Measurements from ENCODE around the gene RAB3B.

Gene RAB3B

DNA sequence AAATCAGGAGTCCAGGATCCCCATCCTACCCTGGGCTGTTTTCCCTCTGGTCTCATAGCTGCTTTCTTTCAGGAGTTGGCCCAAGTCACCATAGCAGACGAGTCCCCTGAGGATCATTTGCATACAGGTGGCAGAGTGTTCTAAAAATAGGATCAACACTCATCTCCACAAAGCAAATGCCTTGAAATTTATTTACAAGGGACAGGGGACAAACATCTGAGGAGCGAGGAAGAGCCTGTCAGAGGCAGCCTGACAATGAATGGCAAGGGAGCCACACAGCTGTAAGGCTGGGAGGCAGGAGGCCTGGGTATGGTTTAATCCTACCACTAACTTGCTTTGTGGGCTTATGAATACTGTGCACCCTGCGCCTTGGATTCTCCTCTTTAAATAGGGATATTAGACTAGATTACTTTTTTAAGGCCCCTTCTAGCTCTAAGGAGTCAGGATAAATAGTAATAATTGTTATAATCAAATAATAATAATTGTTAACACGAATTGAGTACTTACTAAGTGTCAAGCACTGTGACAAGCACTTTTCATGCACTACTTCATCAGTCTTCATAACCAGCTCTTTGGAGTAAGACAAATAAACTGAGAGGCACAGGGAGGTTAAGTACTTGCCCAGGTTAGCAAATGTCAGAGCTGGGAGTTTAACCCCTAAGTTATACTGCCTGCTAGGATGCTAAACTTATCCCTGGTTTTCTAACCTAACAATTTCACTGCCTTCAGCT lies 34.5 kb downstream of the RAB3B start:
- DNase-seq: no peak

DNA sequence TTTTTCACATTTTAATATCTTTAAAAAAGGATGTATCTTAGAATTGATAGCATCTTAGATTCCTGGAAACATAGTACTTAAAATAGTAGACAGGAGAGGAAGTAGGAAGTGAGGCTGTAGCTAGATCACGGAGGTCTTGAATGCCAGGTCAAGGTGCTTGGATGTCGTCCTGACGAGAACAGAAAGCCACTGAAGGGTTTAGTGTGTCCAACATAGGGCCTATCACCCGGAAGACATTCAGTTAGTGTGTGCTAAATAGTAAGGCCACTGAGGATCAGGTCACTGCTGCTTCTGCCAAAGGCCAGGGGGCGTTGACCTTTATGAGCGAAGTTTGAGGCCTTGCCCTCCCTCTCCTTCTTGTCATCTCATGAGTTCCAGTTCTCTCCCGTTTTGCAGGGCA lies 35.7 kb downstream of the RAB3B start:
- DNase-seq: no peak

DNA sequence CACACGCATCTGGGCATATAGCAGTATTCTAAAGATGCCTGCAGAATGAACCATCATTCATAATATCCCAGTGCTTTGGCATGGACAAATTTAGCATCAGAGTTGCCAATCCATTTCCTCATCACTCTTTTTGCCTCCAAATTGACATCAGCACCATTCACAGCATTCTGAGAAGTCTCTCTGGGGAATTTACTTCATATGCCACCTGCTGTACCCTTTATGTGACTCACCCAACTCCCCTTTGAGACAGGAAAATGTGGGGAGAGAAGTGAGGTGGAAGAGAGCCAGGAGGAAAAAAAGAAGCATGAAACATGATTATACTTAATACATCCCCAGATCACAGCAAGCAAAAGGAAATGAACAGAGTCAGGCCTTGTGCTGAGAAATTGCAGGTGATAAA lies 37.4 kb downstream of the RAB3B start:
- no peak for DNase-seq

DNA sequence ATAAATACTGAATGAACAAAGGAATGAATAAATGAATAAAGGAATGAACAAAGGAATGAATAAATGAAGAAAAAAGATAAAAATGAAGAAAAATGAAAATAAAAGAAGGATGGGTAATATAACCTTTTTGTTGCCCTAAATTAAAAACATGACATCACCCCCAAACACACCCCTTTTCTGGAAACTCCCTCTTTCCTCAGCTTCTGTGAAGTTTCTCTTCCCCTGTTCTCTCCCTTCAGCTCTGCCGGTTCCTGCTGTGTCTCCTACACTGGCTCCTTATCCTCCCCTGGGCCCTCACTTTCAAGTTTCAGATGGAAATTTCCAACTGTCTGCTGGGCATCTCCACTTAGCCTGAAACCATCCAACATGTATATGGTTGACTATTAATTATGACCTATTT lies 37.9 kb downstream of the RAB3B start:
- no peak for DNase-seq

DNA sequence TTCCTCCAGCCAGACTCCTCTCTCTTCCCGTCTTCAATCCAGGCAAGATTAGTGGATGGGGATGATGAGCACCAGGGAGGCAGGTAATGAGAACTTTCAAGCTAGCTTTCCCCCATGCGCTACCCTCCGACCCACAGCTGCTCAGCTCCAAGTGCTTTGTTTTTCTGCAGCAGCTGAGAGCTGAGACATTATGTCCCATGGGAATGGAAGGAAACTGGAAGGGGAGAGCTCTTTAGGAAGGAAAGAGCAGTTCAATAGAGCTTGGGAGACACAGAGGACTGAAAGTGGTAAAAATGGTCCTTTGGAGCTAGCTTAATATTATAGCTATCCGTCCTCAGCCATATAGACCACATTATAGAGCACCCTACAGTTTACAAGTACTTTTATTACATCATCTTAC lies 39.8 kb downstream of the RAB3B start:
- DNase-seq: no peak

DNA sequence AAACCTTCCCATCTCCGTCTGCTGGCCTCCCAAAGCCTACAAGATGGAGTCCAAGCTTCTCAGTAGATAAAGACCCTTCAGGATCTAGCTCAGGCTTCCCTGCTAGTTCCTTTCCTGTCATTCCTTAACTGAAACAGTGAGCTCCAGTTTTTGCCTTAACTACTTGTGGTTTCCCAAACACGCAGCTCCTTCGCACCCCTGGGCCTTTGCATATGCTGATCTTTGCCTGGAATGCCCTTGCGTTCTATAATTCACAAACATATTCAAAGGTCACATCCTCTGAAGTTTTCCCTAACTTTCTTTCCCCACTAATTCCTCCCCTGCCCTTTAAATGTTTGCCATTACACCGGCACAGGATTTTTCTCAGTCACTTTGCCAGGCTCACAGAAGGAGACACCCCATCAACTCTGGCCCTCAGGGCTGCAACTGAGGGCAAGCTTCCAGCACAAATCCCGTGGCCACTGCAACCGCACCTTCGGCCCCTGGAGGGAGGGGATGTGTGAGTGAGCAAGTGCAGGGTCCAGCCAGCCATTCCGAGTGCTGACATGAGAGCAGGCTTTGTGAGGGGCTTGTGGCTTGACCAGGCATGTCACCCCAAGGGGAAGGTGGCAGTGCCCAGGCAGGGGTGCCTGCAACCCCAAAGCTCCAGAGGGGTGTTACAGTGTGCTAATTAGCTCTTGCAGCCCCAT lies 41.3 kb downstream of the RAB3B start:
- DNase-seq: no peak

DNA sequence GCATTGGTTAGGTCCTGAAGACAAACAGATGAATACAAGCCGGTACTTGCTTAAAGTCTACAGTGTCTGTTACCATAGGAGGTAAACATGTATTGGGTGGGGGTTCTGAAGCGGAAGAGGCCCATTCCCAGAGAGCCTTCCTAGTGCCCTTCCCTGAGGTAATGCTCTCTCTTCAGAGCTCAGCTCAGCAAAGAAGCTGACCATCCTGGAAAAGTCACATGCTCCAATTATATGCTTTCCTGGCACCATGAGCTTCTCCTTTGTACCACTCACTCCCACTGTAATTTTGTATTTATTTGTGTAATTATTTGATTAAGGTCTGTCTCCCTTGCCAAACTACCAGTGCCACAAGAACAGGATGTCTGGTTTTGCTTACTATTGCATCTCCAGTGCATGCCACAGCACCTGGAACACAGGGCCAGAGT lies 42.0 kb downstream of the RAB3B start:
- no peak for DNase-seq

DNA sequence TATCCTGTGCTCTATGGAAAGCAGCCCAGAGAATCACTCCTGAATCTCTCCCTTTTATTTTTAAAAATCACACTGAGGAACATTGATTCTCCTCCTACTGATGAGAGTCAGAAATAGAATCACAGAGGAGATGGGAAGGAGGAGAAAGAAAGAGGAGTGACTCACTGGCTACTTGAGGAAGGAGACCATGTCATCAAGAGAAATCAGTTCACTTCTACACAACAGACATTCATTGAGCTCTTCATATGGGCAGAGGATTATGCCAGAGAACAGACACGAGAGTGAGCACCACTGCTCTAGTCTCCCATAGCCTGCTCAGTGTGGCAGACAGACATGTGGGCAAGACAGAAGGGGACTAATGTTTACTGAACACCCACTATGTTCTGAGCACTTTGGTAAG lies 44.2 kb downstream of the RAB3B start:
- no peak for DNase-seq

DNA sequence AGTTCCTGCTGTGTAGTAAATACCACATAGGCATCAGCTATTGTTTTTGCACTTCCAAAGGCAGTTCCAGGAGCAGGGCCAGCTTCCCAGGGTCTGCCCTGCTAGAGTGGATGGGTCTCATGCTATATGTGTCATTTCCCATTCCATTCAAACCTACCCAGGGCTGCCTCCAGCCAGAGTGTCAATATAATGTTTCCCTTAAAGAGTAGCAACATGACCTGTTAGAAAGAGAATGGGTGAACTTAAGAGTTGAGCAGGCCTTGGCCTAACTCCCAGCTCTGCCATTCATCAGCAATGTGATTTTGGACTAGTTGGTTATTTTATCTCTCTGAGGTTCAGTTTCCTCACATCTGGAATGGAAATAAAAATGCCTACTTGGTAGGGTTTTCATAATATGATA lies 44.9 kb downstream of the RAB3B start:
- no peak for DNase-seq

DNA sequence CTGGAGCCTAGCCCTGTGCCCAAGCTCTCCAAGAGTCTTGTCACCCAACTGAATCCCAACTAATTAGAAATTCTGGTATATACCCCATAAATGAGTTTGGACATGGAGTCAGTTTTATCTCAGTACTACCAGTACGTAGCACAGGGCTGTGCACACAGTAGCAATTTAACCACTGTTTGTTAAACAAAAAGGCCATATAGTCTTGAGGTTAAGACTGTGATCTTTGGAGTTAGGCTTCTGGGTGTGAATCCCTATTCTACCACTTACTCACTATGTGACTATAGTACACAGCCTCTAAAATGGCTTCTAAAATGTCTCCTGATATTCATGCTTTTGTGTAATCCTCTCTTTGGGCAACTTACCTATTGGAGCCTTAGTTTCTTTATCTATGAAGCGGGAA lies 48.2 kb downstream of the RAB3B start:
- DNase-seq: no peak

DNA sequence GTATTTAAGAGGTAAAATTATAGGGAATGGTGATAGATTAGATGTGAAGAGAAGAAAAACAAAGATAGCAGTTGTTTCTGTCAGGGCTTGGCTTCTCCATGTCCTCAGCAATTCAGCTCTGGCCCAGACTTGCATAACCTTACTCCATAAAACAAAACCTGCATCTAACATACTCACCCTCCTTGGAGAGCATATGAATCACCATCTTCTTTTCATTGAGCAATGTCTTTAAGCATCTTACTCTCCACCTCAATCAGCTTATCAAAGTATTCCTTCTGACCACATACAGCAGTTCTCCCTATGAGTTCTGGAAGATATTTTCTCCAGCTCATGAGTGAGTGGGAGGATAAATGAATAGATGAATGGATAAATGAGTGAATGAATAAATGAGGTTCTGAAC lies 49.0 kb downstream of the RAB3B start:
- no peak for DNase-seq

DNA sequence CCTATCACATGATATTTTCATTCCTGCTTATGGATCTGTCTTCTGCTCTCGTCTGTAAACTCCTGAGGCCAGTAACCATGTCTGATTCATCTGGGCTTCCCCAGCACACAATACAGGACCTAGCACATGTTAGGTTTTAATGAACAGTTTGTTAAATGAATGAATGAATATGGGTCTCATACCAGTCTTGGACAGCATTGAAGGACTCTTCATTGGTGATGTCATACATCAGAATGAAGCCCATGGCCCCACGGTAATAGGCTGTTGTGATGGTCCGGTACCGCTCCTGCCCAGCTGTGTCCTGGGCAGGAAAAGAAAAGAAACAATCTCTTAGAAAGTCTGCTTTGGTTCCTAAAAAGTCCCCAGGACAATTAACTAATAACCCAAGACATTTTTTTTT lies 53.4 kb downstream of the RAB3B start:
- no peak for DNase-seq

DNA sequence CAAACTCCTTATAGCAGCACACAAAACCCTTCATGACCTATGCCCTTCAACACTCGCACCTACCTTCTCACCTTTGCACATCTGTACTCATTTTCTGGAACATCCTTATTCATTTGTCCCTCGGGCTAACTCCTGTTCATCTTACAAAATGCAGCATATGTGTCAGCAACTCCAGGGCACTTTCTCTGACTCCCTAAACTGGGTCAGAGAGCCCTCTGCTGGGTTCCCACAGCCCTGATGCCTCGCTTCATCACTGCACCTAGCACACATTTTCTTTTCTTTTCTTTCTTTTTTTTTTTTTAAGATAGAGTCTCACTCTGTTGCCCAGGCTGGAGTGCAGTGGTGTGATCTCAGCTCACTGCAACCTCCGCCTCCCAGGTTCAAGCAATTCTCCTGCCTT lies 54.0 kb downstream of the RAB3B start:
- DNase-seq: no peak

DNA sequence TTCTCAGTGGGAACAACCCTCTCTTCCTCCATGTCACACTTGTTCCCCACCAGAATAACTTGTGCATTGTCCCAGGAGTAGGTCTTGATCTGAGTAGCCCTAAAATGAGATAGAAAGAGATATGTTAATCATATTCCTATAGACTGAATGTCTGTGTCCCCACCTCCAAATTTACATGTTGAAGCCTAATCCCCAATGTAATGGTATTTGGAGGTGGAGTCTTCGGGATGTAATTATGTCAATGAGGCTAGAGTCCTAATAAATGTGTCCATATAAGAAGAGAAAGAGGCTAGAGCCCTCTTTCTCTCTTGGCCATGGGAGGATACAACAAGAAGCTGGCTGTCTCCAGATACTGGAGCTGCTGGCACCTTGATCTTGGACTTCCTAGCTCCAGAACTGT lies 57.2 kb downstream of the RAB3B start:
- no peak for DNase-seq

DNA sequence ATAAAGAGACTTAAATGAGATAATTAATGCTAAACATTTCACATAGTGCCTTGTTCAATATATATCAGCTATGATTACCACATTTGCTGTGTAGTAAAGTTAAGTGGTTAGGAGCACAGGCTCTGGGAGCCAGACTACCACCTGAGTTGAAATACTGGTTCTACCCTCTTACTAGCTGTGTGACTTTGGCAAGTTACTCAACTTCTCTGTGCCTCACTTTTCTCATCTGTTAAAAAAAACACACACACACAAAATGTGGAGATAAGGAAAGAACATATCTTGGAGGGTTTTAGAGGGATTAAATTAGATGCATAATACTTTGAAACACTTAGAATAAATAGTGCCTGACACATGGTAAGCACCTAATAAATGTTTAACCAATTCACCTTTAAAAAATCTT lies 60.2 kb downstream of the RAB3B start:
- no peak for DNase-seq

DNA sequence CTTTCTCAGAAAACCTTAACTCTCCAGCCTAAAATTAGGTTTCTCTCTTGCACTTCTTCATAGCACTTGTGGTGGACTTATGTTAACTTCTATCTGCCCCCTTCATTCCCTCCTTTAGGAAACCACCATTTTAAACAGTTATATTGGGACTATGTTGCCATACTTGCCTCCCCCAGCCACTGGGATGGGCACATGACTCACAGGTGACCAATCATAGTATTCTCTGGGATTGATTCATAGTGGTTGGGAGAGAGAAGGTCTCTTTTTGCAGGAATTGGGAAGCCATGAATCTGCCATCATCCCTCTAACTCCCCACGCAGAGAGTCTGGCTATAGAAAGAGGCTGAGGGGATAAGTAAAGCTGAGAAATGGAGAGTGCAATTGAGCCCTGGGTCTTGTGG lies 61.6 kb downstream of the RAB3B start:
- no peak for DNase-seq

DNA sequence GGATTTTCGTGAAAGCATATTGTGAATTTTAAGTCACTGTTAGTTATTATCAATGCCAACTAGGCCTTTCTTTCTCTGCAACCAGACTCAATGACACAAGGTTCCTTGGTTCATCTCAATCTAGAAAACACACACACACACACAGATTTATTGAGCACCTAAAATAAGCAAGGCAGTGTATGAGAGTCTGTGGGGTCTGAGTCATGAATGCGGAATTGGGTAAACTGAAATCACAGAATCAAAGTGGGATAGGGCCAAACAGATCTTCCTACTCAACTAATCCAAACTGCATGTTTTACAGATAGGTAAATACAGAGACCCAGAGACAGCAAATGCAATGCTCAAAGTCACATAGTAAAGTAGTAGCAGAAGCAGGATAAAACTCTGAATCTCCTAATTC lies 63.5 kb downstream of the RAB3B start:
- no peak for DNase-seq

DNA sequence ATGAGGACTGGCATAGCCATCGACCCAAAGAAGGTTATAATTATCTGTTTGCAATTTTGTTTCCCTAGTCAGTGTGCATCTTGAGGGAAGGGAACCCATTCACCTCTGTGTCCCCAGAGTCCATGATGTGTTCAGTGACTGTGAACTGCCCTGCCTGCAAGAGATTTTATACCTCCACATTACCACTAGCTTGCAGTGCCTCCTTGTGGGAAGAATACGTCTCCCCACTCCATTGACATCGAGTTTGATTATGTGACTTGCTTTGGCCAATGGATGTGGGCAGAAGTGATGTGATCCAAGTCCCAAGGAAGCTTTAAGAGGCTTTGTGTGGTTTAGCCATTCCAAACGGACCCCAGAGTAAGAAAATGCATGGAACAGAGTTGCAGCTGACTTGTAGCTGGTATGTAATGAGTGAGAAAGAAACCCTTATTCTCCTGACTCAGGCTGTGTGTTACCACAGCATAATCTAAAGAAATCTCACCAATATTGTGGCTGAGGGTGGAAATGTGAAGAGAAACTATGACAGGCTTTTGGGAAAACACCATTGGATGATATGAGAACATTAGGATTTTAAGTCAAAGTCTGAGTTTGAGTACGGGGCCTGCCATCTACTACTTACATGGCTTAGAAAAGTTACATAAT lies 64.2 kb downstream of the RAB3B start:
- no peak for DNase-seq

DNA sequence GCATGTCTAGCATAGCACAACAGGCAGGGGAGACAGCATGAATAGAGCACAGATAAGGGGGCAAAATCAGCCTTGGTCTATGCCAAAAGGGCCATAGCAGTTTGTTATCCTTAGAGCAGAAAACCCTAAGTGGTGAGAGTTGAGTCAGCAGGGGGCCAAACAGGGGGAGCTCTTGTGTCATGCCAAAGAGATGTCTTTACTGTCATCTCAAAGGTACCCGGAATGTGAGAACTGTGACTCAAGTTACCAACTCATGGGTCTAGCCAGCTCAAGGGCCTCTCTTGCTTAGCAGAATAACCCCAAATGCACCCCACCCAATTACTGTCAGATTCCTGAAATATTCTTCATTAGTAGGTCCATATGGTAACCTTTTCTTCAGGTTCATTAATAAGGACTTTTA lies 66.0 kb downstream of the RAB3B start:
- DNase-seq: no peak

DNA sequence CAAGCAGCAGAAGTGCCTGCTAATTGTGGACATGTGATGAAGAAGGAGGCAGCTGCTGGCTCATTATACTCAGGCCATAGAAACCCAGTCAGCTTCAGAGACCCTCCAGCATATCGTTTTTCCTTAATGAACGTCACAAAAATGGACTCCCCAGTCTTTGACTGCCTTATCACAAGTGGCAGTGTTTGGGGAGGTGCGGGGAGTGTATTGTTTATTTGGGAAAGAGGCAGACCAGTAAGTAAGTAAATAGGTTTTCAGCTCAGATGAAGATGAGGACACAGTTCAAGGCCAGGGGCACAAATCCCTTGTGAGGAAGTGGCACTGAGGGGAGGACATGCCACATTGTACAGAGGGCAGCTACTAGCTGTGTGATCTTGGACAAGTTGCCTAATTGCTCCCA lies 68.5 kb downstream of the RAB3B start:
- DNase-seq: no peak

DNA sequence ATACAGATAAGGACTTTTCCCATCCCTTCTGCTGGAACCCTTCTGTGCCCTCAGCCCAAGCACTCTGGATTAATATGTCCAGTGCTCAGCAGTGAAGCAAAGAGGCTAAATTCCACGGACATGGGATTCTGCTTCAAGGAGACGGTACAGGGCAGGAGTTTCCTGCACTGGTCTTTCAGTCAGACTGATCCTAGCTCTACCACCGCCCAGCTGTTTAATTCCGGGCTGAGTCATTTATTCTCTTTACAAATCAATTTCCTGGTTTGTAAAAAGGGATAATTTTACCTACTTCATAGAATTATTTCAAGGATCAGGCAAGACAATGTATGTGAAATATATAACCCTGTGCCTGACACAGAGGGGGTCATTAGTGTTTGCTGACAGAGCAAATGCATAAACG lies 70.4 kb downstream of the RAB3B start:
- DNase-seq: no peak

DNA sequence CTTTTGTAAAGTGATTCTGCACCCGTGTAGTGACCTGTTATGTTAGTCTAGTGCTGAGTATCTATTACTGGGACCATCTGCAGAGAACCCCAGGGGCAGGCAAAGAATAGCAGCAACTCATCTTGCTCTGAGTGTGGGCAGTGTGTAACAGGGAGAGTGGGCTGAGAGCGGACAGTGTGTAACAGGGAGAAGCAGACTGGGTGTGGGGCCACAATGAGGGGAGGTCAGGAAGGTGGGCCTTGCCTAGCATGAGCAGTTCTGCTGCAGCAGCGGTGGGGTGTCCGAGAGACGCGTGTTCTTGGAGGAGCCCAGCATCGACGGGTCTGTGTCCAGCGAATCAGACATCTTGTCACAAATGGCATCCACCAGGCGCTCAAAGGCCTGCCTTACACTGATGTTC lies 70.8 kb downstream of the RAB3B start:
- DNase-seq: no peak

DNA sequence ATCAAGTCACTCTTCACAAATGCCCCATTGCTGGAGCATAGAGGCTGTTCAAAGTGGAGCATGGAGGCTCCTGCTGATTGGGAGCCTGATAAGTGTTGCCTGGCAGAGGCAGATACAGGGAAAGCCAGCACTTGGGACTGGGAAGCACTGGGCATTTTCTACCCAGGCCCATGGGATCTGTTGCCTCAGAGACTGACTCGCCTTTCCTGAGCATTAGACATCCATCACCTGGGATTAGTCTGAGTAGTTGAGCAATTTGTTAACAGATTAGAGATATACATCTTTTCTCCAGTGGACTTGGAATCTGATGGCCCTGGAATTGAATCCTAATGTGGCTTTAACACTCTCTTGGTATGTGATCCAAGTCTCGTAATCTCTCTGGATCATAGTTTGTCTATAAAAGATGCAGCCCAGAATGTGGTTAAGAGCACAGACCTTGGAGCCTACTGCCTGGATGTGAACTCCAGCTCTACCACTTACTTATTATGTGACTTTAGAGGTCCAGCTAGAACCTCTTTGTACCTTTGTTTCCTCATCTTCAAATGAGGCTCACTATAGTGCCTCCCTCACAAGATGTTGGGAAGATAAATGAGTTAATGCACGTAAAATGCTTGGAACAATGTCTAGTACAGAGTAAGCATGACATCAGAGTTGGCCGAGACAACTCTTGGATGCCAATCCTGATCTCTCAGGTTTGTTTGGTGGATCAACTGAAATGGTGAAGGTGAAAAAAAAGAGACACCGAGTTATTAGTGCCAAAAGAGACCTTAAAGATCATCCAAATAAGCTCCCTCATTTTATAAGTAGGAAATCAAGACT lies 73.7 kb downstream of the RAB3B start:
- no peak for DNase-seq

DNA sequence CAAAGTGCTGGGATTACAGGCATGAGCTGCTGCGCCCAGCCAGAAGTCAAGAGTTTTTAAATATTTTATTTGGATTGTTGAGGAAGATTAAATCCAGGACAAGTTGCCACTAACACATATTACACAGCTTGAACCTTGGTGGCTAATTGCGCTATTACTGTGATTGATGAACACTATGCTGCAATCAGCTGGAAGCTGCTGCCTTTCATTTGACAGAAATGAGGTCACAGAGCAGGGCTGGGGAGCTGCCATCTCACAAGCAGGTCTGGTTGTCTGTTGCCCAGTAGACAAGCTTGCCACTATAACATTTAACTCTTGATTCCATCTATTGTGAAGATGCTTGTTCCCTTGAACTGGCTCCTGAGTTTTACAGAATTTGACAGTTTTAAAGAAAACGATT lies 74.5 kb downstream of the RAB3B start:
- no peak for DNase-seq

Measured in activated CD4-positive, alpha-beta T cell treated with anti-CD3 and anti-CD28 coated beads for 4 hours (primary cell).